ENCODE results near the gene MLF2.
"Not testable (repeated sequence)": the region's sequence is repeated elsewhere in the genome, so short reads cannot be mapped to it uniquely, and the experiment has no call there.

MLF2 gene

DNA sequence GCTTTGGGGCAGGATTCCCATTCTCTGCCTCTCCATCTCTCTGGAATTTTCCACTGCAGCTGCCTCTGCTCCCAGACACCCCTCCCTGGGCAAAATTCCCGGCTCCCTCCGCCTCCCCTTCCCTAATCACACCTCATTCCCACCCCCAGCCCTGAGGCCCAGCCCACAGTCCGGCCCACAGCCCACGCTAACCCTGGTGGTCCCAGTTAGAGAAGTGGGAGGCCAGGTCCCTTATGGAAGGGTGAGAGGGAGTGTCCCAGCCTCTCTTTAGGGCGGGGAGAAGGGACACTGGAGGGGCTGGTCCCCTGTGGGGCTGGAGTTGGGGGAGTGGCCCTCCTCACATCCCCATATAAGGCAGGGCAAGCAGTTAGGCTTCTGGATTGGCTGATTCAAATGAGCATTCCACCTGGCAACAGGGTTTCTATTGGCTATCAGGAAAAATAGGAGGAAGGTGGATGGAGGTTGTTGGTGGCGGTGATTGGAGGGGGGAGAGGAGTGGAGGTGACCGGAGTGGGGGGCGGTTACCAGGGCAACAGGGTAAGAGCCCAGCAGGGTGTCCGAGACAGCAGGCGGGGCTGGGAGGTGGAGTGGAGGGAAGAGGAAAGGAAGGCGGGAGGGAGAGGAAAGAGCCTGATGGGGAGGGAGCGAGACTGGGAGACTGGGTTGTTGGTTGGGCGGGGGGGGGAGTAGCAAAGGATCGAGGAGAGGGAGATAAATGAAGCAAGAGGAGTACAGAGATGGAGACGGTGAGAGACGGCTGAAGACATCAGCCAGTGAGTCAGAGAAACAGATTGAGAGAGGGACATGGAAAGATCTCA lies 11.3 kb upstream of the MLF2 start:
- DNase-seq: no peak

DNA sequence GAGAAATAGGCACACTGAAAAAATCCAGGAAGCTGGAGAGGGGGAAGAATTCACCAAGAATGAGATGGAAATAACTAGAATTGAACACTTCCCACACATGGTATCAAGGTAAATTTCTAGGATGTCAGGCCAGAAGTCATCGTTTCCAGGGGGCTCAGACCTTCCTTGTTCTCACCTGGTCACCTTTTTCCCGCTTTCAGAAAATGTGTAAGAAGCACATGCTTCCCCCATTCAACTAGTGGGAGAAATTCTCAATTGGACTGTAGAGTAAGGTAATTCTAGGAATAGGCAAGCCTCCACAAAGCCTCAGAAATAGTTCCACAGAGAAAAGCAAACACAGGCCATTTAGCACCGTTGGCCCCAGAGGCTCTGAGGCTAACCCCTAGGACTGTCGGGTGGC lies 10.4 kb upstream of the MLF2 start:
- no peak for DNase-seq

DNA sequence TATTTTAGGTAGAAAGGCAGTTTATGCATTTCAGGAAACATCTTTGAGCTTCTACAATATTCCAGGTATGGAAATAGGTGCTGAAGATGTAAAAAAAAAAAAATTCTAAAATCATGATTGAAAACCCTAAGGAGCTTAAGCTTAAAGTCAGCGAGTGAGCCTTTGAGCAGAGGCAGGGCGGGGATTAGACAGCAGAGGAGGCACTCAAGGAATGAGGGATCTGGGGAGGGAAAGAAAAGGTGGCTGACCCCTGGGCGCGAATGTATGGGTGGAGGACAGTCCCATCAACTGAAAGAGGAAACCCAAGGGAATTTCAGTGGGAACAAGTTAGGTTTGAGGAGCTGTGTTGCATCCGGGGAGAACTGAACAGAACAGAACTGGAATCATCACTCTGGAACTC lies 6.8 kb upstream of the MLF2 start:
- no peak for DNase-seq

DNA sequence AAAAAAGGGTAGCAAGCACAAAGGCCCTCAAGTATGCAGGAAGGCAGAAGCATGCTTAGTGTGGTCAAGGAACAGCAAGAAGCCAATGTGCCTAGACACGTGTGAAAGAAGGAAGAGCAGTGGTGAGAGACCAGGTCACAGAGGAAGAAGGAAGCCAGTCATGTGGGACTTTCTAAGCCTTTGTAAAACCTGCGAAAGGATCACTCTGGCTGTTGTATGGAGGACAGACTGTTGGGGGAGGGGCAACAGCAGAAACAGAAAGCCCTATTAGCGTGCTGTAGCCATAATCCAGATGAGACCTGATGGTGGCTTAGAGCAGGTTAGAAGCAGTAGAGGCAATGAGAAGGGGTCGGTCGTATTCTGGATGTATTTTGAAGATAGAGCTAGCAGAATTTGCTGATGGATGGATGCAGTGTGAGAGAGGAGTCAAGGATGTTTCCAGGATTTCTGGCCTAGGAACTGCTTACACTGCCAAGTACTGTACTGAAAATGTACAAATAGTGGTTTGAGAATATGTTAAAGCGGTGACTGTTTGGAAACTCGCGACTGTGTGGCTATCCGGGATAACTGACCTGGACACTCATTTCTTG lies 5.7 kb upstream of the MLF2 start:
- DNase-seq: no peak

DNA sequence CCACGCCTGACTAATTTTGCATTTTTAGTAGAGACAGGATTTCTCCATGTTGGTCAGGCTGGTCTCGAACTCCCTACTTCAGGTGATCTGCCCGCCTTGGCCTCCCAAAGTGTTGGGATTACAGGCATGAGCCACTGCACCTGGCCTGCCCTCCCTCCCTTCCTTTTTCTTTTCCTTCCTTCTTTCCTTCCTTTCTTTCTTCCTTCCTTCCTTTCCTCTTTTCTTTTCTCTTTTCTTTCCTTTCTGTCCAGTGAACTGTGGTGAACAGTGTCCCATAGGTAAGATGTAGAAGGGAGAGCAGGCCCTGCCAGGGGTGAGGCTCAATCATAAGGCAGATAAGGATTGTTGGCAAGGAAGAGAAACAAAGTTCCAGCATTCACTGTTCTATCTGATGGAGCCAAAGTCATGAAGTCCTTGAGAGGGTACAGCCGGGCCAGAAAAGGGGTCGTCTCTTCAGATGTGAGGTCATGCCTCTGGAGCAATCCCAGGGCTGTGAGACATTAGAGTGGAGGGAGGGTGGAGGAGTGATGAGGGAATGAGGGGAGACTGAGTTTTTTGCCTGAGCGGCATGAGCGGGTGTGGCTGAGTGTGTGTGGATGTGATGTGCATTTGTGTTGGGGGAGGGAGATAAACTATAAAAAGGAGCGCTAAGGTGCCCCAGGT lies 4.2 kb upstream of the MLF2 start:
- DNase-seq: no peak

DNA sequence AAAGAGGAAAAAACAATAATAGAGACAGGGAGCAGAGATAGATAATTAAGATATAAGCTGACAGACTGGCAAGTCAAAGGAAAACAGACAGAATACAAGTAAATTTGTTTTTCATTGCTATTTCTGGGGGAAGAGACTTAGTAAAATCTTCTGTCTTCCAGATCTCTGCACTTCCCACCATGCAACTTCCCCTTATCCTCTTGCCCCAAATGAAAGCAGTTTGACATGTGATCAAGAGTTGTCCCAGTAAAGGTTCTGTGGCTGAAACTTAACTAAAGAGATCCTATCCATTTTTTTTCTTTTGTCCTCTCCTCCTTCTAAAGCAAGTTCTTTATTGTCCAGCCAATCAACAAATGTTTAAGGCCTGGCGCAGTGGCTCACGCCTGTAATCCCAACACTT lies 1.5 kb upstream of the MLF2 start:
- DNase-seq: no peak

- no peak for DNase-seq
Measured at GRCh38 chr12:6753772-6754356, 923 bp upstream of the MLF2 start.

GRCh38 chr12:6752167-6752920 lies 597 bp downstream of the MLF2 start:
- DNase-seq: no peak

DNA sequence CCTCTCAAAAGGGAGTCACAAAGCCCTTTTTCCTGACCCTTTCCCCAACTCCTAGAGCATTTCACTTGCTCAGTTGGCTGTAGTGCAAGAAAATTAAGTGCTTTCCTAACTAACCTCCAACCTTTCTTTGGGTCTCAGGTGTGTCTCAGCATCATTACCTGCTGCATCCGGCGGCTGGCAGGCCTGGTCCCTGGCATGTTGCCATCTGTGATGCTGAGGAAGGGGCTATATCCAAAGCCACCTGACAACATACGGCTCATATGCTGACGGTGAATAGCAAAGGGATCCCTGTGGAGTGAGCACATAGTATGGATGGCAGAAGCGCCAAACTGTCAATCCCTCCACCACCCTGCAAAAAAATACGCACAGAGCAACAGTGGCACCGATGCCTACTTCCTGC lies 1.2 kb downstream of the MLF2 start:
- DNase-seq: no peak

DNA sequence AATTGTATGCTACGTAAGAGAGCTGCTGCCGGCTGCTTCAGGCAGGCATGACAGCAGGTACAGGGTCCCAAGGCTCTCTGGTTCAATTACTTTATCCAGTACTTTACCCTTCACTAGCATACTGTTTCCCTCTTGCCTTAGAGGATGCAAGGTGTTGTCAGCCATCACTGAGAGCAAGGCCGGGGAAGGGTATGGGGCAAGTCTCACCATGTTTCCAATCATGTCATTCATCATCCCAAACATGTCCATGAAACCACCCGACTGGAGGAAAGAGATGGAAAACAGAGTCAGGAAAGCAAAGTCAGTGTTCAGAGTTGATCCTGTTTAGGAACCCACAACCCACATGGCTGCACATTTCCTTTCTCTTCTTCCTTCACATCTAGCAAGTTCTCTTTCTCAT lies 2.4 kb downstream of the MLF2 start:
- no peak for DNase-seq

- no peak for DNase-seq
Measured at GRCh38 chr12:6748761-6749160, 4.2 kb downstream of the MLF2 start.

- DNase-seq: no peak
Measured at GRCh38 chr12:6747216-6747615, 5.7 kb downstream of the MLF2 start.

DNA sequence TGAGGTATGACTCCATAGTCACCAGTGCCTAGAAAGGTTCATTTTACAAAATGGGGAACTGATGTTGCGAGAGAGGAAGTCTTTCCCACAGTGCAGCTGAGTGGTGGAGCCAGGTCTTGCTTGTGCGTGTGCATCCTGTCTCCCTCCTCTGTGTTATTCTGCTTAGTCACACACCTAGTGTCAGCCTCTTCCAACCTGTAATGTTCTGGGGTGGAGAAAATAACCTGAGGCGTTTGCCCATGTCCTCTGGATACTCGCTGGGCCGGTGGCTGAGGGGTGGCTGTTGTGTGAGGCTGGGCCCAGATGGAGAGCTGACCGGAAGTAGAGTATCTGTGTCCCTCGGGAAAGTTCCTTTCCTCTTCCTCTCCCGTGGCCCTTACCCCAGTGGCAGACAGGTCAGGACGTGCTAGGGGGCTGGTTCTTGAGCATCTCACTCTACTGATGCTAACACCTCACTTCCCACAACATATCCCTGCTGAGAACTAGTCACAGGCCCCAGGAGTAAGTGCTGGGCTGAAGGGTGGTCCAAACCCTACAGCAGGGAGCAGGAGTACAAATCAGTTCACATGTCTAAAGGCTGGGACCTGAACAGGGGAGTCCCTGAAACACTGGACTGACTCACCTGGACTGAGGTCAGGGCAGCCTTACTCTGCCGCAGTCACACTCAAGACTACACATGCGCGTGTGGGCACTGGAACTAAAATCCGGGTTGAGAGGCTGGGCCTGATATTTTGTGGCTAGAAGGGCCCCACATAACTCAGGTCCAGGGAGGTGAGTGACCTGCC lies 7.0 kb downstream of the MLF2 start:
- no peak for DNase-seq

- not testable (repeated sequence) for DNase-seq
Measured at GRCh38 chr12:6743300-6743699, 9.6 kb downstream of the MLF2 start.

DNA sequence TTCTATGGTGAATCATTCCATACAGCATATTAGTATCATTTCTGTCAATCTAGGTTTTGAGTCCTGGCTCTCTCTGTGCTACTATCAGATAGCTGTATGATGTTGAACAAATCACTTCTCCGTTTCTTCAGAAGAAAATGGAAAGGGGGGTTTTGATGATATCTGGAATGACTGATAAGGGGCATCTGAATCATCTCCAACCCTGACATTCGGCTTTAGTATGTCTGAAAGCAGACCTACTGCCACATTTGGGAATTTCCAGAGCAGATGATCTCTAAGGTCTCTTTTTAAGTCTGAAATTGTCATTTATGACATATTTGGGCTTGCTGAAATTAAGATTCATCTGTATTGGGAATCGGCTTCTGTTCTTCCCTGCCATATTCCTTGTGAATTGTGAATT lies 10.1 kb downstream of the MLF2 start:
- no peak for DNase-seq

GRCh38 chr12:6742080-6742479 lies 10.9 kb downstream of the MLF2 start:
- DNase-seq: not testable (repeated sequence)

DNA sequence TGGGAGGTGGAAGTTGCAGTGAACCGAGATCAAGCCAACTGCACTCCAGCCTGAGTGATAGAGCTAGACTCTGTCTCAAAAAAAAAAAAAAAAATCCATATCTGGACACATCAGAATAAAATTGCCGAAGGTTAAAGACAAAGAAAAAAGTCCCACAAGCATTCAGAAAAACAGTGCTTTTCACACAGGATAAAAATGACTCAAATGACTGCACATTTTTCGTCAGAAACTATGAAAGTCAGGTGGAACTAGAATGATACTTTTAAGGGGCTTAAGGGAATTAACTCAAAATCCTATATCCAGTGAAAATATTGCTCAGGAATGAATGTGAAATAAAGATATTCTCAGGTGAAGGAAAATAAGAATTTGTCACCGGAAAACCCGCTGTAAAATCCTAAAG lies 16.2 kb downstream of the MLF2 start:
- DNase-seq: no peak

DNA sequence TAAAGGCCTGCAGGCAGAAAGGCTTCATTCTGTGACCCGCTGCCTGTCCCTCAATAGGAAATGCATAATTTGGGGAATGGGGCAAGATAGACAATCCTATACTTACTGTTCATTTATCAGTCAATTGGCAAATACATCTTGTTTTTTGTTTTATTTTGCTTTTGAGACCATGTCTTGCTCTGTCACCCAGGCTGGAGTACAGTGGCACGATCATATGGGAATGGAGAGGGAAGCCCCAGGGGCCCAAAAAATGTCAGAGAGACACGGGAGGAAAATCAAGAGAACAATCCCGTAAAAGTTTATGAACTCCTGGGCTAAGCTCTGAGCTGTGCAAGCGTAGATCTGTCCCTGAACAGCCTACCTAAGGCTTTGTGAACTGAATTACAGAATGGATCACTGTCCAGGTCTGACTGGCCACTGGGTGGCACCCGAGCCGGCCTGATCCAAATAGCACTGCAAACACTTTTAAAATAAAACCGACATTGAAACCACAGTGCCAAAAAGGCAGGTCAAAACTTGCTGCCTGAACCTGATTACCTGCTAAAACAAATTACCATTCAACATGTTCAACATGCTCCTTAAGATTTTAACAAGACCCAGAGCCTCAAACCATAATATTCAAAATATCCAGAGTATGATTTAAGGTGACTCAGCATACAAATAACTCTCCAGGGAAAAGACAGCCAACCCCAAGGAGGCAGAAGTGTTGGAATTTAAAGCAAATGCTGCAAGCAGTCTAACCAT lies 17.3 kb downstream of the MLF2 start:
- DNase-seq: peak; percentile 41

DNA sequence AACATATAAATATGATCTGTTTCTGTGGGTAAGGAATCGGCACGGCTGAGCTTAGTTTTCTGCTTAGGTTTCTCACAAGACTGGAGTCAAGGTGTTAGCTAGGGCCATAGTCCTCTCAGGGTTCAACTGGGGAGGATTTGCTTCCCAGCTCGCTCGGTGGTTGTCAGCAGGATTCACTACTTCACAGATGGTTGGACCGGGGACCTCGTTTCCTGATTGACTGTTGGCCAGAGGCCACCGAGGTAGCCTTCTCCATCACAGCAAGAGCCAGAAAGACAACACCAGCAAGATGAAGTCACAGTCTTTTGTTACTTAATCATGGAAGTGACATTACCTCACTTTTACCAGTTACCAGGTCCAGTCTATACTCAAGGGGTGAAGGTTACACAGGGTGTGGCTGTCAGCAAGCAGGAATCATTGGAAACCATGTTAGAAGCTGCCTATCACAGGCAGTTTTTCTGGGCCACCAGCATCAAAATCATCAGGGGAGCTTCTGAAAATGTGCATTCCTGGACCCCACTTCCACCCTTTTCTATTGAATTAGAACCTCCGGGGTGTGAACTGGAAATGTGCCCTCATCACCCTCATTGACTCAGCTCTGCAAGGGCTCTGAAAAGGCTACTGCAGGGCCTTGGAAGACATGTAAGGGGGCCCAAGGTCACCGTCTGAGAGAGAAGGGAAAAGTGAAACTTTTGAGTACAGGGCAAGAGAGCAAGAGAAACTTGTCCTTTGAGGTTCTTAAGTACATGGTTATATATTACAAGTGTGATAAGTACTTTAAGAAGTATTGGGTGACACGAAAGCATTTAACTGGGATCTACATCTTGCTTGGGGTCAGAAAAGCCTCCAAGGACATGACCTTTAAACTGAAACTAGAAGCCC lies 18.2 kb downstream of the MLF2 start:
- DNase-seq: no peak

GRCh38 chr12:6730169-6730568 lies 22.8 kb downstream of the MLF2 start:
- no peak for DNase-seq

DNA sequence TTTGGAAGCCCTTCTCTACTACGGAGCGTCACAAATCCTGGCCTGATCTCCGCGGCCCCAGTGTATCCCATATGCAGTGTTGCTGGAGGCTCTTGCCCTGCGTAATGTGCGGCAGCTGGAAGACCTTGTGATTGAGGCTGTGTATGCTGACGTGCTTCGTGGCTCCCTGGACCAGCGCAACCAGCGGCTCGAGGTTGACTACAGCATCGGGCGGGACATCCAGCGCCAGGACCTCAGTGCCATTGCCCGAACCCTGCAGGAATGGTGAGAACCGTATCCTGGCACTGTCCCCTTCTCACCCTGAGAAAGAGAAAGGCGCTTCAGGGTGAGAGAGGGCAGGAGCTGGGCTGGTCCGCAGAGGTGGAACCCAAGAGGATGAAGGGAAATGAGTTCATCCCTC lies 23.8 kb downstream of the MLF2 start:
- no peak for DNase-seq

All from activated T-cell treated with anti-CD3 and anti-CD28 coated beads, Interleukin-2, amount 50 U/mL, for 1 hour (primary cell).